GM10266 (cell line): ENCODE measurements around the gene IL11.

Source experiments
- DNase-seq: peaks from one replicate; pipeline ENCODE4 v3.0.0; 2012; ENCODE audit errors: extremely low spot score
- TF ChIP-seq, protein P1 (sequence below): IDR thresholded peaks from 2 replicates; pipeline ENCODE4 v1.5.1; 2012; ENCODE audit warnings: mild to moderate bottlenecking, low read depth; ENCODE audit not compliant: control insufficient read depth, insufficient read depth; ENCODE audit errors: missing control alignments

Gene IL11

DNA sequence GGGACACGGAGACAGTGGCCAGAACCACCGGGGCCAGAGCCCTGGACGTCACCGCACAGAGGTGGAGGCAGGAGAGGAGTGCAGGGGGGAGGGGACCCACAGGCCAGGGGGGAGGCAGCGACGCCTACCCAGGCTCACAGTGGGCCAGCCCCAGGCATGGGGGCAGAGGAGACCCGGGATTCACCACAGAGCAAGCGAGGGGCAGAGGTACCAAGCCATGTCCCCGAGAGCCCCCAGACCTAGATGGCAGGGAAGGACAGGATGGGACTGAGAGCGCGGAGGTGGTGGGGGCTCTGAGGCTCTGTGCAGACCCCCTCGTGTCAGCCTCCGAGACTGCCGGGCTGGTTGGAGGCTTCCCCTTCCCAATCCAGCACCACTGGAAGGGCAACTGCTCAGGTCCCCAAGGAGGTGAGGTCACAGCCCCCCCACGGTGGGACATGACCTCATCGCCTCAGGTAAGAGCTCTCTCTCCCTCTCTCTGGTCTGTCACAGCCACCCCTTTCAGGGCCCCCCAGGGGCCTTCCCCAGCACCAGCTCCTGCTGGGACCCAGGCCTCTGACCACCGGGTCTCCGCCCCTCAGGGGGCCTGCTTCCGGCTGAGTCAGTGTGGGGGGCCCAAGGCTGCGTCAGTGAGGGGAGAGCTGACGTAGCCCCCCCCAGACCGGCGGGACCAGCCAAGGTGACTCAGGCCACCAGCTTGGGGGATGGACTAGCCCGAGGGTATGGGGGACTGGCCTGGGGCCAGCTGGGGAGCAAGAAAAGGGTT is 2.2 kb upstream of the IL11 start:
- TF ChIP-seq, protein P1, sequence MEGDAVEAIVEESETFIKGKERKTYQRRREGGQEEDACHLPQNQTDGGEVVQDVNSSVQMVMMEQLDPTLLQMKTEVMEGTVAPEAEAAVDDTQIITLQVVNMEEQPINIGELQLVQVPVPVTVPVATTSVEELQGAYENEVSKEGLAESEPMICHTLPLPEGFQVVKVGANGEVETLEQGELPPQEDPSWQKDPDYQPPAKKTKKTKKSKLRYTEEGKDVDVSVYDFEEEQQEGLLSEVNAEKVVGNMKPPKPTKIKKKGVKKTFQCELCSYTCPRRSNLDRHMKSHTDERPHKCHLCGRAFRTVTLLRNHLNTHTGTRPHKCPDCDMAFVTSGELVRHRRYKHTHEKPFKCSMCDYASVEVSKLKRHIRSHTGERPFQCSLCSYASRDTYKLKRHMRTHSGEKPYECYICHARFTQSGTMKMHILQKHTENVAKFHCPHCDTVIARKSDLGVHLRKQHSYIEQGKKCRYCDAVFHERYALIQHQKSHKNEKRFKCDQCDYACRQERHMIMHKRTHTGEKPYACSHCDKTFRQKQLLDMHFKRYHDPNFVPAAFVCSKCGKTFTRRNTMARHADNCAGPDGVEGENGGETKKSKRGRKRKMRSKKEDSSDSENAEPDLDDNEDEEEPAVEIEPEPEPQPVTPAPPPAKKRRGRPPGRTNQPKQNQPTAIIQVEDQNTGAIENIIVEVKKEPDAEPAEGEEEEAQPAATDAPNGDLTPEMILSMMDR, result no peak
- DNase-seq, result peak; percentile 34

DNA sequence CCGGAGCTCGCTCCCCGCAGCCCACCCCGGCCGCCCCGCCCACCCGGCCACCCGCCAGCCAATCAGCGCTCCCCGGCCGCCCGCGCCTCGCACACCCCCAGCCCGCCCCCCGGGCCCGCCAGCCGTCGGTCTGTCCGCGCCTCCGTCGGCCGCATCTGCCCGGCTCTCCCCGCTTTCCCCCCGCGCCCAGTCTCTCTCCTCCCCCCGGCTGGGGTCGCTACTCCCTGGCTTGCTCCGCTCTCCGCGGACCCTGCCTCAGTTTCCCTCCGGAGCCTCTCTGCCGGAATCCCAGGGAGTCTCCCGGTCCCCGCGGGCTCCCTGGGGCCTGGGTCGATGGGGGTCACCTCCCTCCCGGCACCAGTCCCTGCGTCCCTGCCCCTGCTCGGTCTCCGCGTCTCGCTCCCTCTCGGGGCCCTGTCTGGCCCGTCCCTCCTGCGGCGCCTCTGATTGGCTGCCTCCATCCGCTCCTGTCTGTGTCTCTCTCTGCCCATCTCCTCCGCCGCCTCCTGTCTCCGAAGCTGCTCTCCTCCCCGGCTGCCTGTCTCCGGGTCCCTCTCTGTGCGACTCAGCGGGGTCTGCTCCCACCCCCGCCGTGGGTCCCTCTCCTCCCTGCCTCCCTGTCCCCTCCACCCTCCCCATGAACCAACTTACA is 484 bp downstream of the IL11 start:
- peak; percentile 78 for DNase-seq

DNA sequence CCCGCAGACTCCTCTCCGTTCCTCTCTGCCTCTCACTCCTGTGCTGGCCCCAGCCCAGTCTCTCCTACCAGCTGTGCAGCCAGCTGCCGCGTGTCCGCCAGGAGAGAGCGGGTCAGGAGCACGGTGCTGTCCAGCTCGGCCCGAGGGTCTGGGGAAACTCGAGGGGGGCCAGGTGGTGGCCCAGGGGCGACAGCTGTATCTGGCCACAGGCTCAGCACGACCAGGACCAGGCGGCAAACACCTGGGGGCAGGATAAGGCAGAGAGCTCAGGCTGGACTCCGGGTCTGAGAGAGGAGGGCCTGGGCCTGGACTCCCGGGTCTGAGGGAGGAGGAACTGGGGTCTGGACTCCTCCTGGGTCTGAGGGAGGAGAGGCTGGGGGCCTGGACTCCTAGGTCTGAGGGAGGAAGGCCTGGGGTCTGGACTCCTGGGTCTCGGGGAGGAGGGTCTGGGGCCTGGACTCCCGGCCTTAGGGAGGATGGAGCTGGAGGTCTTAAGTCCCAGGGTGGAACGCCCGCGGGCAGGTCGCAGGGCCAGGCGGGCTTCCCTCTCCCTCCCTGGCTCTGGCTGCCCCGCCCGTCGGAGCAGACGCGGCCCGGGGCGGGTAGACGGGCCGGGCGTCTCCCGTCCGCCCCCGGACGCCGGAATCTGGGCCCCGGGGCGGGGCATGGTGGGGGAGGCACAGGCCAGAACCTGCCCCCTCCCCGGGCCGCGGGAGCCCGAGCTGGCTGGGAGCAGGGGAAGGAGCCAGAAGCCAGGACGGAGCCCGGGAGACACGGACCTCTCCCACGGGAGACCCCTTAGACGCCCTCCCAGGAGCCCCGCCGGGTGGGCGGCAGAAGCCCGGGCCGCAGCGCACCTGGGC is 1.3 kb downstream of the IL11 start:
- TF ChIP-seq, protein P1, result no peak
- peak; percentile 76 for DNase-seq

More for the DNA sequence above, 484 bp downstream of the IL11 start:
- TF ChIP-seq, protein P1, result no peak

DNA sequence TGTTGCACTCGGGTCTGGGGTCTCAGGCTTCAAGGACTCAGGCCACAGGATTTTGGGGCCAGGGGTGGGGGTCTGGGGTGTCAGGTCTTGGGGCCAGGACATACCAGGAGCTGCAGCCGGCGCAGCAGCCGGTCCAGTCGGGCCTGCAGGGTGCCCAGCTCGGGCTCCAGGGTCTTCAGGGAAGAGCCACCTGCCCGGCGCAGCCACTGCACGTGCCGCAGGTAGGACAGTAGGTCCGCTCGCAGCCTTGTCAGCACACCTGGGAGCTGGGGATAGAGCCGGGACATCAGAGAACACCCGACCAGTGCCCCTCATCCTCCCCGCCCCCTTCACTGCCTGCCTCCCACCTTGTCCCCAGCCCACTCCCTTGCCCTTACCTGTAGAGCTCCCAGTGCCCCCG is 2.2 kb downstream of the IL11 start:
- TF ChIP-seq, protein P1, result no peak

DNA sequence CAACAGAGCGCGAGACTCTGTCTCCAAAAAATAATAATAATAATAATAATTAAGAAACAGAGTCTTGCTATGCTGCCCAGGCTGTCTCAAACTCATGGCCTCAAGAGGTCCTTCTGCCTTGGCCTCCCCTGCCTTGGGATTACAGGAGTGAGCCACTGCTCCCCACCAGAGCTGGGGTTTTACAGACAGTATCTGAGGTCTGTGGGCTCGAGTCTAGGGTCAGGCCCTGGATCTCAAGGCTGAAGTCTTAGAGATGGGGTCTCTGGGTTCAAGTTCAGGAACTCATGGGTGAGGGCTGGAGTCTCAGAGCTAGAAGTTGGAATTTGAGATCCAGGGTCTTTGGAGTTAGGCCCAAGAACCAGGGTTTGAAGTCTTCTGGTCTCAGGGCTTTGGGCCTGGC is 3.5 kb downstream of the IL11 start:
- TF ChIP-seq, protein P1, result no peak
- DNase-seq, result no peak

More for the DNA sequence above, 2.2 kb downstream of the IL11 start:
- no peak for DNase-seq

DNA sequence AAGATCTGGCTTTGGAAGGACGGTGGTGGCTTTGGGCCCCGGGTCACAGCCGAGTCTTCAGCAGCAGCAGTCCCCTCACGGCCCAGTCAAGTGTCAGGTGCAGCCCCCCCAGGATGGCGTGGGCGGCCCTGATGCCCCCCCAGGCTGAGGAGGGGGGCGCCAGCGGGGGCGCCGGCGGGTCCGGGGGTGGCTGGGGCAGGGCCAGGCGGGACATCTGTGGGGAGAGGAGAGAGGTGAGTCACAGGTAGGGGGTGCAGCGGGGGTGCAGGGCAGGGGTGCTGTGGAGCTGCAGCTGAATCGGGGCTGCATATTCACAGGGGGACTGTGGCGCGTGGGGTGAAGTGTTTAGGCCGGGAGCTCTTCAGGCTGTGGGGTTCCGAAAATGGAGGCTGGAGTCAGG is 4.3 kb downstream of the IL11 start:
- TF ChIP-seq, protein P1, result no peak
- no peak for DNase-seq
